HEK293 (cell line): ENCODE data around the gene SCD.

Experiments used
- CTCF ChIA-PET: fragments of 350-600 bp; formaldehyde crosslinking; extraction: SDS; loops from one replicate; lab custom pipeline; 2021; ENCODE audit warnings: antibody characterized with exemption; lab: Yijun Ruan, JAX
- POLR2A ChIA-PET: fragments of 300-600 bp; formaldehyde crosslinking; extraction: SDS; loops from one replicate; lab custom pipeline; 2020; ENCODE audit warnings: antibody characterized with exemption, inconsistent platforms; lab: Yijun Ruan, JAX
- H3K27ac ChIP-seq: fragments of 200-500 bp; sonication (Bioruptor generic); 2 replicates; pipeline ENCODE4 v1.5.1; 2014; ENCODE audit warnings: low read depth, low read length, control low read depth, inconsistent platforms; ENCODE audit errors: extremely low read depth
- H3K36me3 ChIP-seq, 2 experiments: fragments of 200-500 bp in 1 of 2; sonication (Bioruptor generic) in 1 of 2; 1 replicate in 1 of 2; 2 replicates in 1 of 2; pipeline ENCODE4 v1.5.1; 2014 to 2017; ENCODE audit warnings: inconsistent platforms in 2 of 2, low read length in 2 of 2; ENCODE audit not compliant: control insufficient read depth in 2 of 2, insufficient read depth in 1 of 2
- H3K4me1 ChIP-seq: fragments of 200-500 bp; sonication (Bioruptor generic); 2 replicates; pipeline ENCODE4 v1.5.1; 2014; ENCODE audit warnings: mild to moderate bottlenecking, low read length, inconsistent platforms; ENCODE audit not compliant: control insufficient read depth, insufficient read depth
- H3K4me3 ChIP-seq: 2 replicates; pipeline ENCODE4 v1.5.1; 2011; ENCODE audit warnings: low read depth, mild to moderate bottlenecking, control low read depth, low read length, moderate library complexity
- H3K9me3 ChIP-seq: fragments of 200-500 bp; sonication (Bioruptor generic); 2 replicates; pipeline ENCODE4 v1.5.1; 2014; ENCODE audit warnings: low read depth, low read length, inconsistent platforms; ENCODE audit not compliant: control insufficient read depth, insufficient read depth
- GLIS1 ChIP-seq: fragments of 450-650 bp; formaldehyde crosslinking; IDR thresholded peaks from 2 replicates; pipeline ENCODE4 v1.5.1; 2016; ENCODE audit warnings: missing biosample characterization, missing genetic modification characterization
- KLF1 ChIP-seq: fragments of 450-650 bp; formaldehyde crosslinking; IDR thresholded peaks from 2 replicates; pipeline ENCODE4 v1.5.1; 2016; ENCODE audit warnings: missing biosample characterization, missing genetic modification characterization
- MZF1 ChIP-seq: fragments of 450-650 bp; formaldehyde crosslinking; IDR thresholded peaks from 2 replicates; pipeline ENCODE4 v1.5.1; 2017; ENCODE audit warnings: missing biosample characterization, missing genetic modification characterization, borderline replicate concordance
- SETDB1 ChIP-seq: IDR thresholded peaks from one replicate; pipeline ENCODE4 v1.6.1; 2017; ENCODE audit warnings: mild to moderate bottlenecking, low read length, moderate library complexity, mixed read lengths; ENCODE audit not compliant: insufficient read length
- YY2 ChIP-seq: fragments of 450-650 bp; formaldehyde crosslinking; IDR thresholded peaks from 2 replicates; pipeline ENCODE4 v1.5.1; 2016; ENCODE audit warnings: missing biosample characterization, missing genetic modification characterization
- ZBTB8A ChIP-seq: fragments of 450-650 bp; formaldehyde crosslinking; IDR thresholded peaks from 2 replicates; pipeline ENCODE4 v1.5.1; 2016; ENCODE audit warnings: missing biosample characterization, missing genetic modification characterization
- ZFP41 ChIP-seq: fragments of 450-650 bp; formaldehyde crosslinking; IDR thresholded peaks from 2 replicates; pipeline ENCODE4 v1.5.1; 2016; ENCODE audit warnings: missing biosample characterization, missing genetic modification characterization, borderline replicate concordance
- ZFP69B ChIP-seq: fragments of 450-650 bp; formaldehyde crosslinking; IDR thresholded peaks from 2 replicates; pipeline ENCODE4 v1.5.1; 2016; ENCODE audit warnings: missing biosample characterization, missing genetic modification characterization
- ZNF157 ChIP-seq: fragments of 450-650 bp; formaldehyde crosslinking; IDR thresholded peaks from 2 replicates; pipeline ENCODE4 v1.5.1; 2016; ENCODE audit warnings: missing biosample characterization, missing genetic modification characterization
- ZNF19 ChIP-seq: fragments of 450-650 bp; formaldehyde crosslinking; IDR thresholded peaks from 2 replicates; pipeline ENCODE4; 2016; ENCODE audit warnings: missing biosample characterization, missing genetic modification characterization, low read depth
- ZNF341 ChIP-seq: fragments of 450-650 bp; formaldehyde crosslinking; IDR thresholded peaks from 2 replicates; pipeline ENCODE4; 2016; ENCODE audit warnings: low read depth, missing biosample characterization, missing genetic modification characterization
- ZNF362 ChIP-seq: fragments of 450-650 bp; formaldehyde crosslinking; IDR thresholded peaks from 2 replicates; pipeline ENCODE4 v1.5.1; 2016; ENCODE audit warnings: missing biosample characterization, missing genetic modification characterization
- ZNF398 ChIP-seq: fragments of 450-650 bp; formaldehyde crosslinking; IDR thresholded peaks from 2 replicates; pipeline ENCODE4 v1.5.1; 2017; ENCODE audit warnings: missing biosample characterization, missing genetic modification characterization
- ZNF423 ChIP-seq: fragments of 450-650 bp; formaldehyde crosslinking; IDR thresholded peaks from 2 replicates; pipeline ENCODE4 v1.5.1; 2016; ENCODE audit warnings: missing biosample characterization, missing genetic modification characterization
- ZNF473 ChIP-seq: fragments of 450-650 bp; formaldehyde crosslinking; IDR thresholded peaks from 2 replicates; pipeline ENCODE4 v1.5.1; 2017; ENCODE audit warnings: missing biosample characterization, missing genetic modification characterization
- ZNF488 ChIP-seq: fragments of 450-650 bp; formaldehyde crosslinking; IDR thresholded peaks from 2 replicates; pipeline ENCODE4 v1.5.1; 2016; ENCODE audit warnings: missing biosample characterization, missing genetic modification characterization
- ZNF548 ChIP-seq: fragments of 450-650 bp; formaldehyde crosslinking; IDR thresholded peaks from 2 replicates; pipeline ENCODE4 v1.5.1; 2016; ENCODE audit warnings: missing biosample characterization, missing genetic modification characterization
- ZNF626 ChIP-seq: fragments of 450-650 bp; sonication (Bioruptor Pico); formaldehyde crosslinking; IDR thresholded peaks from 2 replicates; pipeline ENCODE4 v1.5.1; 2018; ENCODE audit warnings: missing biosample characterization, missing genetic modification characterization, inconsistent platforms
- ZNF654 ChIP-seq: fragments of 450-650 bp; formaldehyde crosslinking; IDR thresholded peaks from 2 replicates; pipeline ENCODE4 v1.5.1; 2016; ENCODE audit warnings: low read depth, missing biosample characterization, missing genetic modification characterization
- ZSCAN18 ChIP-seq: fragments of 450-650 bp; formaldehyde crosslinking; IDR thresholded peaks from 2 replicates; pipeline ENCODE4 v1.5.1; 2016; ENCODE audit warnings: missing biosample characterization, missing genetic modification characterization
- ZSCAN30 ChIP-seq: fragments of 450-650 bp; IDR thresholded peaks from 2 replicates; pipeline ENCODE4 v1.5.1; 2018; ENCODE audit warnings: missing biosample characterization, mild to moderate bottlenecking, missing genetic modification characterization, moderate library complexity

Gene SCD

GRCh38 chr10:100328198-100328597 lies 18.8 kb upstream of the SCD start:
- TF ChIP-seq ZNF19 (tag by site-specific recombination) (no peak), ZFP41 (tag by site-specific recombination) (no peak)
- H3K9me3 ChIP-seq = no peaks in the 10 kb centered on the region
- CTCF ChIA-PET = interaction anchor here (1.0 kb wide), 1 partner anchor 104 kb away, joined by 3 read pairs; no protein-coding TSS in a partner anchor
- no peaks in the 10 kb centered on the region for H3K4me1 ChIP-seq
- H3K27ac ChIP-seq = no peak overlapping the region
- POLR2A ChIA-PET = no interaction called here
- no peaks in the 10 kb centered on the region for H3K36me3 ChIP-seq
- no peak overlapping the region for H3K4me3 ChIP-seq

GRCh38 chr10:100330079-100330478 lies 17.0 kb upstream of the SCD start, which contains the start of gene PKD2L1:
Gene PKD2L1, minus strand, starts transcription at chr10:100330228. Its CDS starts 125 bp downstream, at chr10:100330103.
- H3K9me3 ChIP-seq = no peaks in the 10 kb centered on the region
- TF ChIP-seq ZNF341 (no peak), KLF1 (no peak), ZNF398 (tag by site-specific recombination) (0 out of 2 replicates have a peak, but pooled peaks have one; percentile 13), GLIS1 (tag by site-specific recombination) (no peak)
- TF ChIP-seq, all 188 proteins: peak for 1
- ChIA-PET POLR2A (interaction anchor here (1.2 kb wide), 1 partner anchor 17 kb away, joined by 4 read pairs; the partner anchor contains the start of gene SCD), CTCF (interaction anchor here (1.2 to 2.1 kb wide), 3 partner anchors 9 to 189 kb away, joined by 3 to 10 read pairs (median 5); no protein-coding TSS in a partner anchor)
- Histone ChIP-seq H3K27ac (no peak within 1 kb of the TSS), H3K4me1 (no peaks in the 10 kb centered on the region), H3K4me3 (no peak within 1 kb of the TSS), H3K36me3 (no peaks in the 10 kb centered on the region)

- H3K4me3 ChIP-seq = no peak overlapping the region
- CTCF ChIA-PET = interaction anchor here (0.6 to 20.2 kb wide), 6 partner anchors 10 to 538 kb away, joined by 3 to 342 read pairs (median 4); no protein-coding TSS in a partner anchor
- no peak for TF ChIP-seq GLIS1 (tag by site-specific recombination)
- no peak for TF ChIP-seq ZNF488 (tag by site-specific recombination)
- TF ChIP-seq ZNF654 (tag by site-specific recombination) = no peak
- no peak for TF ChIP-seq ZSCAN30 (tag by site-specific recombination)
- TF ChIP-seq YY2 (tag by site-specific recombination) = no peak
- no peak for TF ChIP-seq ZNF473 (tag by site-specific recombination)
- TF ChIP-seq ZNF19 (tag by site-specific recombination) = no peak
- no peak for TF ChIP-seq ZNF626 (tag by site-specific recombination)
- TF ChIP-seq ZNF157 (tag by site-specific recombination) = no peak
- no peak for TF ChIP-seq ZSCAN18
- no peak for TF ChIP-seq SETDB1
- no peak for TF ChIP-seq ZFP69B (tag by site-specific recombination)
- TF ChIP-seq ZNF423 = no peak
- TF ChIP-seq ZNF362 (tag by site-specific recombination) = no peak
- no peak for TF ChIP-seq ZNF398 (tag by site-specific recombination)
- no peak for TF ChIP-seq ZBTB8A (tag by site-specific recombination)
- TF ChIP-seq ZNF548 = no peak
- no peak for TF ChIP-seq MZF1 (tag by site-specific recombination)
- TF ChIP-seq, all 188 proteins: peak for 0
- no peaks in the 10 kb centered on the region for H3K36me3 ChIP-seq
- no peaks in the 10 kb centered on the region for H3K9me3 ChIP-seq
- H3K27ac ChIP-seq = no peak overlapping the region
- no peaks in the 10 kb centered on the region for H3K4me1 ChIP-seq
- POLR2A ChIA-PET = interaction anchor here (1.1 kb wide), 1 partner anchor 14 kb away, joined by 3 read pairs; the partner anchor contains the start of gene SCD
Observed at GRCh38 chr10:100333106-100333505, 13.9 kb upstream of the SCD start.
